HS-5 (cell line): ENCODE data around the gene SCTR.
"Not testable (repeated sequence)": the region's sequence is repeated elsewhere in the genome, so short reads cannot be mapped to it uniquely, and the experiment has no call there.

Experiments
- DNase-seq: peaks from one replicate; pipeline ENCODE4 v3.0.0-alpha.2; 2012; ENCODE audit warnings: low read depth

Gene SCTR

DNA sequence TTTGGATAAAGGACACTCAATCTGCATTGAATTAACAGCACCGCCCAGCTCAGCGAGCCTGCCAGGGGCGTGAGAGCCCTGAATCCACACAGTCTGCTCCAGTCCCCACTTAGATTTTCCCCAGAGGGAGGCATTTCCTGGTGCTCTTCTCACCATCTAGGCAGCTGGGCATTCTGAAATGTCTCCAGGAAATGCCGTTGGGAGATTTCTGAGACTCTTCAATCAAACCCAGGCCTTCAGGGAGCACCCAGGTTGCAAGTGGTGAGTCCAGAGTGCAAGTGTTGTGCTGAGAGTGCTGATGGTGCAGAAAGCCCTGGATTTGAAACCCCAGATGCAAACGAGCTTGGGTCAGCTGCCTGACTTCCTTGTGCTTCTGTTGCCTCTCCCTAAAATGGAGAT, 116.1 kb downstream of the SCTR start:
- no peak for DNase-seq

DNA sequence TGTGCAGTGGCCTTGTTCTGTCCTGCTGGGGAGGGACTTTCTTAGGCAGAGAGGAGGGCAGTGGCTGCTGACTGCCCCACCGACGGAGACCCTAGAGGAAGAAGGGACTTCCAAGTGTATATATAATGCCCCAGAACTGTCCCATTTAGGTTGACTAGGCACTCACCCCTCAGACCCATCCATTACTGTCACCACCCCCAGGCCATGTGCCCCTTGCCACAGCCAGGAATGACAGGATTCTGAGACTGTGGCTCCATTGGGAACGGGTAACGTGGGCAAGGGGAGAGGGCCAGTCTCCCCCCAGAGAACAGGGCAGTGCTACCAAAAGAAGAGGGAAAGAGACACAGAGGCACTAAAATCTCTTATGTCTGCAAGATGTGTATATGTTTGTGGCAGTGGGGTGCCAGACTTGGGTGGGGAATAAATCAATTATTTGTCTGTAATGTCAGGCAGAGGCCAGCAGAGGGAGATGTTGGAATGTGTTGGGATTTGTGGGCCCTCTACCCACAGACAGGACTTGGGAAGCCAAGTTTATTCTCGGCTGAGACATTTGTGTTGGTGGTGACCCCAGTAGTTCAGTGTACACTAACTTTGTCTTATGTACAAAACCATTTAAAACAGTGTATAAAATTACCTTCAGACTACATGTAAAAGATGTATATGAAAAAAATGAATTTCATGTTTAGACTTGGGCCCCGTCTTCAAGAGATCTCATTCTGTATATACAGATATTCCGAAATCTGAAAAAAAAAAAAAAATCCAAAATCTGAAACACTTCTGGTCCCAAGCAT, 116.7 kb downstream of the SCTR start:
- DNase-seq, result no peak

DNA sequence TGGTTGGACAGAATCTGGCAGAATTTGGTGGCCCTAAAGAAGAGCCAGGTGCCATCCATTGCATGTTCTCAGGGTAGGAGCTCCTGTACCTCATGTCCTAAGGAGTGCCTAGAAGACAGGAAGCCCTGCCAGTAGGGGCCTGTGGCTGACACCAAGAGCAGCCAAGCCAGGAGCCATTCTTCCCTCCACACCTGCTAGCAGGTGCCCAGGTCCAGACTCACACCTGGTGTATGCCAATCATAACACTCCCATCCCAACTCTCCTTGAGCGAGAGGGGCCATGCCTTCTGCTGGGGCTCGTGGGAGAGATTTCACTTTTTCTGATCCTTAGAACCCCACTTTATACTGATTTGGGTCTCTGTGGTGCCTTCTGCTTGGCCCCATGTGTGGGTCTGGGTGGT, 119.1 kb downstream of the SCTR start:
- no peak for DNase-seq

DNA sequence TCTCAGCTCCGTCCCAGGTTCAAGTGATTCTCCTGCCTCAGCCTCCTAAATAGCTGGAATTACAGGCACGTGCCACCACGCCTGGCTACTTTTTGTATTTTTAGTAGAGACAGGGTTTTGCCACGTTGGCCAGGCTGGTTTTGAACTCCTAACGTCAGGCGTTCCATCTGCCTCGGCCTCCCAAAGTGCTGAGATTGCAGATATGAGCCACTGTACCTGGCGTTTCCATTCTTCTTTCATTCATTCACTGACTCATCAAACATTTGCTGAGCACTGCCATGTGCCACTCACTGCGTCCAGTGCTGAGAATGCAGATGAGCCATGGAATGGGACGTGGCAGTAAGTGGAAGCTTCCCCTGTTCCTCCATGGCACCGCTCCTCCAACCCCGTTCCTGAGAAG, 120.7 kb downstream of the SCTR start:
- DNase-seq, result not testable (repeated sequence)

DNA sequence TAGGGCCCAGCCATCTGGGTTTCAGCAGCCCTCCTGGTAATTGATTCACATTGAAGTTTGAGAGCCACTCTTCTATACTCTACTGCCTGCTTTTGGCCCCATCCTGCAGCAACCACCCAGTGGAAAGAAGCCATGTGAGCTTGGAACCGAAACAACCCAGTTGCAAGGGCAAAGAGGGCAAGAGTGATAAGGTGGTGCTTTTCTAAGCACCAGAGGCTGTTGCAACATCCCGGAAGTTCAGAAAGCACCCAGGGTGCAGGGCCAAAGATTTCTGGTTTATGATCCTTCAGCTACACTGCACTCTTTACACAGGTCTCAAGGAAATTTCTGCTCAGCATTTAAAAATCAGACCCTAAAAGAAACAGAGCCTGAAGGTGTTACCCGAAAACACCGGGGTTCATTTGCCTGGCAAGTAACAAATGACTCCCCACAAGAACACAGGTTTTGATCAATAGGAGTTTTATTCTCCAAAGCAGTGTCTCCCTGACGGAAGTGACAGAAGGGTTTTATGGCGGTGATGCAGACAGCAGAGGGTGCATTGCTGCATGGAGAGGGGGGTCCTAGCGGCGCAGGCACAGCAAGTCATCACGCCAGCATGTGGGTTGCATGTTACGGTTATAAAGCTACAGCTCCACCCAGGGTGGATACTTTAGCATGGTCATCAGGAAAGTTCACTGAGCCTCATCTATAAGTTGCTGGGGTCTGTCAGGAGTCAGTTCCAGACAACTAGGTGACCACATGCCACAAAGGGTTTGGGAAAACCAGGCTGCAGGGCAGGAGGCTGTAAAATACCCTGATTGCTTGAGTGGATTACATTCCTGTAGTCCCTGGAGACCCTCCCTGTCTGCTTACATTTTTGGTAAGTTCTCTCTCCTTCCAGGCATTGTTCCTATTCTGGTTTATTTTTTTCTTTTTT, 121.4 kb downstream of the SCTR start:
- DNase-seq, result no peak

DNA sequence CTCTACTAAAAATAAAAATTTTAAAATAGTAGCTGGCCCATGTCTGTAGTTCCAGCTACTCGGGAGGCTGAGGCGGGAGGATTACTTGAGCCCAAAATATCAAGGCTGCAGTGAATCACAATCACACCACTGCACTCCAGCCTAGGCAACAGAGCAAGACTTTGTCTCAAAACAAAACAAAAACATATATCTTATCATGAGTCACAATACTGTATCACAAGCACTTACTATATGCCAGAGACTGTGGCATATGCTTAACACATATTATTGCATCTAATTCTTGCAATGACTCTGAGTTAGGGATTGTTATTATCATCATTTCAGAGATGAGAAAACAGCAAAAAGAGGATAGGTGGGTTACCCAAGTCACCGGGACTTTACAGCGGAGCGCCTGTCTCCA, 122.2 kb downstream of the SCTR start:
- DNase-seq, result no peak

DNA sequence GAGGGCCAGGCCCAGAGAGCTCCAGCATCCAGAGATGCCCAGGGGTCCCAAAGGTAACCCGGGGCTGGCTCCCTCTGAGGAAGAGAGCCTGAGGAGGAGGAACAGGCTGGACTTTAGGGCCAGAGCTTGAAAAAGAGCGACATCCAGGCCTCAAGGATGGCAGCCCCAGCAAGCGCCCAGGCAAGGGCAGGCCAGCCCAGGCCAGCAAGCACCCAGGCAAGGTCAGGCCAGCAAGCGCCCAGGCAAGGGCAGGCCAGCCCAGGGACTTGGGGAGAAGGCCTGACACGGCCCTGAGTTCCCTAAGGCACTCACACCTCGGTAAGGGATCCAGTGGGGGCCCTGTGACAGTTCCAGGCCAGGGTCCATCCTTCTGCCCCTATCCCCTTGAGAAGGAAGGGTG, 127.1 kb downstream of the SCTR start:
- no peak for DNase-seq

DNA sequence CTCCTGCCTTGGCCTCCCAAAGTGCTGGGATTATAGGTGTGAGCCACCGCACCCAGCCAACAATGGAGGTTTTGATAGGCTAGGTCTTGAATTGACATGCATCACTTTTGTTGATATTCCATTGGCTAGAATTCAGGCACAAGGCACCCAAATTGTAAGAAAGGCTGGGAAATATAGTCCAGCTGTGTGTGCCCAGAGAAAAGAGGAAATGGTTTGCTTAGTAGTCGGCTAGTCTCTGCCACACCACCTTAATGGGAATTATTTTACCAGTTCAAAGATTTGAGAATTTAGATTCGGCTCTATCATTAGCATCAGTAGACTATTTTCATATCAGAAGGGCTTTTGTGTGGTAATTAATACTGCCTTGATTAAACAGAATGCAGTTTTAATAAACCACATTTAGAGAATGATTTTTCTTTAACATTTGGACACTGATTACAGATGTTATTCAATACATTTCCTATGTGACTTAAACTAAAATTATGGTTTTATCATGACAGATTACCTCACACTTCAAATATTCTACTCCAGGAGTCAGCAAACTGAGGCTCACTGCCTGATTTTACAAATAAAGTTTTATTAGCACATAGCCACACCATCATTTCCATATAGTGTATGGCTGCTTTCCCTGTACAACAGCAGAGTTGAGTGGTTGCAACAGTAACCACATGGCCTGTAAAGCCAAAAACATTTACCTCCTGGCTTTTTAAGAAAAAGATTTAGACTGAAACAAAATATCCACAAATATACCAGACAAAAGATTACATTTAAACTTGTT, 130.1 kb downstream of the SCTR start:
- no peak for DNase-seq
